ENCODE results near the gene DDX25.
"Not testable (repeated sequence)": the region's sequence is repeated elsewhere in the genome, so short reads cannot be mapped to it uniquely, and the experiment has no call there.

DDX25 gene

DNA sequence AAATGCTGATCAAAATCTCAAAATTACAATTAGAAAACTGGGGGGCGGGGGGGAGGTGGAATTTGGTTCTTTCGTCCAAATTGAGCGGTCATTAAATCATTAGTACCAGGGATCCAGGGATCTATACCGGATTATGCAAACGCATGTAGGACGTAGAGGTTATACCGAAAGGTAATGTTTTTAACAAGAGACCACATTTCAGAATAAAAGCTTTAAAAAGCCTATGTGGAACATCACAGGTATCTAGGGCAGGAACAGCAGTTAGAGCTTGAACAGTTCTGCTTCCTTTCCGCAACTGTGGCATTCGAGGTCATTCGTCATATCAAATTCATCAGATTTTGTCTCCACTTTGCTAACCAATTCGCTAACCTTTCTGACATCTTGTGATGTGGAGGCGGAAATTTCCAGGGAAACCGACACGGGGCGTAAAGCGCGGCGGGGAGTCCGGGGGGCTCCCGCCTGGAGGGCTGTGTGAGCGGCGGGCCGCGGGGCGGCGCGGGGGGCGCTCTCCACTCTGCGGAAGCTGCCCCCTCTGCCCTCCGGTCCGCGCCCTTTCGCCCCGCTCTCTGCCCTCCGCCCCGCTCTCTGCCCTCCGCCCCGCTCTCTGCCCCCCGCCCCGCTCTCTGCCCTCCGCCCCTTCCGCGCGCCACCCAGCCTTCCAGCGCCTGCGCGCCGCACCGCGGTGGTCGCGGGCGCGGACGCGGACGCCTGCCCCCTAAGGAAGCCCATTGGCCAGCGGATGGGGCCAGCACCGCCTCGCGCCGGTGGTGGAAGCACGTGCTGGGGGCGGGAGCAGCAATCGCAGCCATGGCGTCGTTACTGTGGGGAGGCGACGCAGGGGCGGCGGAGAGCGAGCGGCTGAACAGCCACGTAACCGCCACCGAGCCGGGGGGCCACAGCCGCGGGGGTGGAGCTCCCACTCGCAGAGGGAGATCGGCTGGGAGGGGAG is at the start of gene DDX25:
TSS of gene DDX25 (plus strand) at position 798 of the 949 bp plus-strand sequence. CDS start at position 808, 10 bp downstream.
- Mint-ChIP-seq H3K4me3 (peak within 1 kb of the TSS; percentile 98), H3K9me3 (ENCODE audit: low read depth) (no peaks in the 10 kb centered on the region), H3K27me3 (peaks cover 8% of the 10 kb centered on the region), H3K4me1 (ENCODE audit: low read depth) (peaks cover 38% of the 10 kb centered on the region), H3K36me3 (peaks cover 4% of the 10 kb centered on the region), H3K27ac (peak within 1 kb of the TSS; percentile 96)

- H3K27ac Mint-ChIP-seq; H3K36me3 Mint-ChIP-seq; H3K4me3 Mint-ChIP-seq; H3K9me3 Mint-ChIP-seq (ENCODE audit: low read depth); H3K4me1 Mint-ChIP-seq (ENCODE audit: low read depth); H3K27me3 Mint-ChIP-seq: not testable (repeated sequence)
Observed at GRCh38 chr11:125857670-125858069, 46.6 kb upstream of the DDX25 start.

DNA sequence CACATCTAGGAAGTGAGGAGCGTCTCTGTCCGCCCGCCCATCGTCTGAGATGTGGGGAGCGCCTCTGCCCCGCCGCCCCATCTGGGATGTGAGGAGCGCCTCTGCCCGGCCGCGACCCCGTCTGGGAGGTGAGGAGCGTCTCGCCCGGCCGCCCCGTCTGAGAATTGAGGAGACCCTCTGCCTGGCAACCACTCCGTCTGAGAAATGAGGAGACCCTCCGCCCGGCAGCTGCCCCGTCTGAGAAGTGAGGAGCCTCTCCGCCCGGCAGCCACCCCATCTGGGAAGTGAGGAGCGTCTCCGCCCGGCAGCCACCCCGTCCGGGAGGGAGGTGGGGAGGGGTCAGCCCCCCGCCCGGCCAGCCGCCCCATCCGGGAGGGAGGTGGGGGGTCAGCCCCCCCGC is 41.5 kb upstream of the DDX25 start:
- H3K27me3 Mint-ChIP-seq; H3K4me1 Mint-ChIP-seq (ENCODE audit: low read depth); H3K27ac Mint-ChIP-seq; H3K9me3 Mint-ChIP-seq (ENCODE audit: low read depth); H3K4me3 Mint-ChIP-seq; H3K36me3 Mint-ChIP-seq: not testable (repeated sequence)

DNA sequence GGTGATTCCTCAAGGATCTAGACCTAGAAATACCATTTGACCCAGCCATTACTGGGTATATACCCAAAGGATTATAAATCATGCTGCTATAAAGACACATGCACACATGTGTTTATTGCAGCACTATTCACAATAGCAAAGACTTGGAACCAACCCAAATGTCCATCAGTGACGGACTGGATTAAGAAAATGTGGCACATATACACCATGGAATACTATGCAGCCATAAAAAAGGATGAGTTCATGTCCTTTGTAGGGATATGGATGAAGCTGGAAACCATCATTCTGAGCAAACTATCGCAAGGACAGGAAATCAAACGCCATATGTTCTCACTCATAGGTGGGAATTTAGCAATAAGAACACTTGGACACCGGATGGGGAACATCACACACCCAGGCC is 39.0 kb upstream of the DDX25 start:
- not testable (repeated sequence) for H3K27me3 Mint-ChIP-seq

DNA sequence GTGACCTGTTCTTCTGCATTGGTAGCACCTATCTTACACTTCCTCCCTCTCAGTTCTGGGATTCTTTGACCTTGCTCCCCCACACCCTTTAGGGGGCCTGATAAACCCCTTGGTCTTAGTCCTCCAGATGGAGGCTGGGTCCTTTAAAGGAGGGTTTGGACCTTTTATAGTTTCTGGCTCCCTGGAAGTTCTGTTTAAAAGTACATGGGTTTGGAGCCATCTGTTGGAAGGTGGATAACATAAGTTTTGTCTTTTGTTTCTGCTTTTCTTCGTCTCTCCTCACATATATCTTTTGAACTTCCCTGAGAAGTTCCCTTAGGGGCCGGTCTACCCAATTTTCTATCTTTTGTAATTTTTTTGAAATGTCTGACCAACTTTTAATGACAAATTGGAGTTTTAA is 34.8 kb upstream of the DDX25 start:
- Mint-ChIP-seq H3K9me3 (ENCODE audit: low read depth) (no peaks in the 10 kb centered on the region), H3K36me3 (no peaks in the 10 kb centered on the region), H3K27me3 (peaks cover 4% of the 10 kb centered on the region), H3K4me1 (ENCODE audit: low read depth) (no peaks in the 10 kb centered on the region), H3K27ac (no peak overlapping the region), H3K4me3 (no peak overlapping the region)

More for the DNA sequence above, 39.0 kb upstream of the DDX25 start:
- not testable (repeated sequence) for H3K9me3 Mint-ChIP-seq (ENCODE audit: low read depth); H3K27ac Mint-ChIP-seq; H3K4me1 Mint-ChIP-seq (ENCODE audit: low read depth); H3K4me3 Mint-ChIP-seq; H3K36me3 Mint-ChIP-seq

DNA sequence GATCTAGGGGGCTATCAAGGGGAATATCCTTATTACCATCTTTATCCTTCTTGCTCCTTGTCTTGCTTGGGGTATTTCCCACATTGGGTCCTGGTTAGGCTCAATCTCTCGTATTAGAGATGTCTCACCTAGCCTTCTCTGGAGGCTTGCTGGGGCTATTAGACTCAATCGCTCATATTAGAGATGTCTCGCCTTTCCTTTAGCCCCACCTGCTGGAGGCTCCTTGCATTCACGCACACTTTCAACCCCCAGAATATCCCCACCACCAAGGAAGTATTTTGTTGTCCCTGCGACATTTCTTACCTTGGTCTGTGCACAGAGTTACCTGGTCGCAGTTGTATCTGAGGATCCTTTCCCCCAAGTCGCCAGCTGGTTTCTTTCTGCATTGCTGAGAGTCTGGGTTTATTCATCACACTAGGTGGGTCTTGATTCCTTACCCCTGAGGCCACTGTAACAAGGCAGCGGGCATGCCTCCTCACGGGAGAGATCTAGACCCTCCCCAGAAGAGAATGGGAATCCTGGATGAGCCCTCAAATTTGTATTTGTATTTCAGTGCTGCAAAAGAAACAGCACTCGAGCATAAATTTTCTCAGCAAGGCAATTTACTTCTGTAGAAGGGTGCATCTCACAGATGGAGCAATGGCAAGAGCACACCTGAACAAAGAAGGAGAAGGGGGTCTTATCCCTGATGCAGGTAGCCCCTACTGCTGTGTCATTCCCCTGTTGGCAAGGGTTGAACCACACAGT is 32.7 kb upstream of the DDX25 start:
- H3K4me1 Mint-ChIP-seq (ENCODE audit: low read depth), result no peaks in the 10 kb centered on the region
- no peaks in the 10 kb centered on the region for H3K36me3 Mint-ChIP-seq
- no peaks in the 10 kb centered on the region for H3K9me3 Mint-ChIP-seq (ENCODE audit: low read depth)
- H3K27ac Mint-ChIP-seq, result no peak overlapping the region
- peaks cover 2% of the 10 kb centered on the region for H3K27me3 Mint-ChIP-seq
- no peak overlapping the region for H3K4me3 Mint-ChIP-seq

- H3K4me3 Mint-ChIP-seq, result no peak overlapping the region
- H3K27ac Mint-ChIP-seq, result no peak overlapping the region
- H3K9me3 Mint-ChIP-seq (ENCODE audit: low read depth), result no peaks in the 10 kb centered on the region
- H3K27me3 Mint-ChIP-seq, result peaks cover 2% of the 10 kb centered on the region
- no peaks in the 10 kb centered on the region for H3K36me3 Mint-ChIP-seq
- H3K4me1 Mint-ChIP-seq (ENCODE audit: low read depth), result no peaks in the 10 kb centered on the region
Observed at GRCh38 chr11:125872138-125872491, 32.2 kb upstream of the DDX25 start.

DNA sequence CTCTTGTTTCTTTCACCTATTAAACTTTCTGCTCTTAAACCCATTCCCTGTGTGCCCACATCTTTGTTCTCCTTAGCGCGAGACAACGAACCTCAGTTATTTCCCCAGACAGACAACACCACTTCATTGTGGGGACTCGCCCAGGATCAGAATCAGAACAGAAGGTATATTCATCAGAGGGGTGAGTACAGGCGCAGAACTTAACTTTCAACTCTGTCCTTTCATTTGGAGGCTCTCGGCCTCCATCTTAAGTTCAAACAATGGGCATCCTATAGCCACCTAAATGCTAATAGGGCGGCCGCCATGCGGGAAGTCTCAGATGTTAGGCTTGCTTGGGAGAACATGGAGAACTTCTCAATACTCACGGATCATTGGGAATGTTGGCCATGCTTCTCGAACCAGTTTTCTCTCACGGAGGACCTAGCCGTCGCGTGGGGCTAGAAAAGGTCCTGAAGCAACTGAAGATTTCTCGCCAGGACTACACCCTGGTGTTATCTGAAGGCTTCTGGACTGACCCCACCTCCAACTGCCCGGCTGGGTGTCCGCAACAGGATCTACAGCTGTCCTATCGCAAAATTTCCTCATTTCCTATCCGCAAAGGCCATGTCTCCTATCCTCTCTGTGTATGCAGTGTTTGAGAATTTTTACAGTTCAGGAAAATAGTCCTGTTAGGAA is 30.3 kb upstream of the DDX25 start:
- Mint-ChIP-seq H3K36me3 (no peaks in the 10 kb centered on the region), H3K27me3 (peaks cover 2% of the 10 kb centered on the region), H3K27ac (no peak overlapping the region), H3K4me3 (no peak overlapping the region), H3K4me1 (ENCODE audit: low read depth) (no peaks in the 10 kb centered on the region), H3K9me3 (ENCODE audit: low read depth) (no peaks in the 10 kb centered on the region)

- Mint-ChIP-seq H3K27ac (no peak overlapping the region), H3K36me3 (no peaks in the 10 kb centered on the region), H3K27me3 (peaks cover 2% of the 10 kb centered on the region), H3K4me3 (no peak overlapping the region), H3K4me1 (ENCODE audit: low read depth) (no peaks in the 10 kb centered on the region), H3K9me3 (ENCODE audit: low read depth) (no peaks in the 10 kb centered on the region)
Observed at GRCh38 chr11:125874556-125875124, 29.7 kb upstream of the DDX25 start.

- no peaks in the 10 kb centered on the region for H3K36me3 Mint-ChIP-seq
- no peak overlapping the region for H3K27ac Mint-ChIP-seq
- H3K4me1 Mint-ChIP-seq (ENCODE audit: low read depth), result no peaks in the 10 kb centered on the region
- no peak overlapping the region for H3K4me3 Mint-ChIP-seq
- H3K27me3 Mint-ChIP-seq, result no peaks in the 10 kb centered on the region
- no peaks in the 10 kb centered on the region for H3K9me3 Mint-ChIP-seq (ENCODE audit: low read depth)
Observed at GRCh38 chr11:125881291-125881690, 23.0 kb upstream of the DDX25 start.

DNA sequence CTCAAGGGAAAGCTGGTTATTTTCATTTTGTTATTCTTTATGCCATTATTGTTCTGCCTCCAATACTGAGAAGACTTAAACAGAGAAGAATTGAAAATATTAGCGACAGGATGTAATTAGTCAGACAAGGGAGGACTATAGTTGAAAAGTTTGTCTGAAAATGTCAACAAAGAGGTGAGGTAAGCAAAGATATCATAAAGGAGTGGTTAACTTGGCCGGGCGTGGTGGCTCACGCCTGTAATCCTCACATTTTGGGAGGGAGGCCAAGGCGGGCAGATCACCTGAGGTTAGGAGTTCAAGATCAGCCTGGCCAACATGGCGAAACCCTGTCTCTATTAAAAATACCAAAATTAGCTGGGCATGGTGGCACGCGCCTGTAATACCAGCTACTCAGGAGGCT is 20.9 kb upstream of the DDX25 start:
- Mint-ChIP-seq H3K27ac (no peak overlapping the region), H3K4me1 (ENCODE audit: low read depth) (peaks cover 12% of the 10 kb centered on the region)

GRCh38 chr11:125886997-125887372 is 17.3 kb upstream of the DDX25 start:
- no peaks in the 10 kb centered on the region for H3K36me3 Mint-ChIP-seq
- H3K27ac Mint-ChIP-seq, result peak overlapping the region; percentile 84
- H3K9me3 Mint-ChIP-seq (ENCODE audit: low read depth), result no peaks in the 10 kb centered on the region
- H3K4me1 Mint-ChIP-seq (ENCODE audit: low read depth), result peaks cover 25% of the 10 kb centered on the region
- H3K4me3 Mint-ChIP-seq, result peak overlapping the region; percentile 88
- no peaks in the 10 kb centered on the region for H3K27me3 Mint-ChIP-seq

More for the DNA sequence above, 20.9 kb upstream of the DDX25 start:
- Mint-ChIP-seq H3K36me3 (no peaks in the 10 kb centered on the region), H3K9me3 (ENCODE audit: low read depth) (no peaks in the 10 kb centered on the region), H3K4me3 (no peak overlapping the region), H3K27me3 (no peaks in the 10 kb centered on the region)

- H3K4me3 Mint-ChIP-seq, result peak within 1 kb of the TSS; percentile 88
- no peaks in the 10 kb centered on the region for H3K9me3 Mint-ChIP-seq (ENCODE audit: low read depth)
- H3K27me3 Mint-ChIP-seq, result no peaks in the 10 kb centered on the region
- H3K27ac Mint-ChIP-seq, result peak within 1 kb of the TSS; percentile 84
- peaks cover 25% of the 10 kb centered on the region for H3K4me1 Mint-ChIP-seq (ENCODE audit: low read depth)
- no peaks in the 10 kb centered on the region for H3K36me3 Mint-ChIP-seq
Observed at GRCh38 chr11:125887373-125888324, 16.7 kb upstream of the DDX25 start, which contains the start of gene HYLS1. TSS of gene HYLS1 (plus strand) at chr11:125887668. CDS start at chr11:125899369, 11,701 bp downstream.

All from activated naive CD8-positive, alpha-beta T cell (primary cell).